Karpas-422 (cell line): ENCODE results near the gene RAB9B. TPM values are rescaled to one million over a fixed set of nuclear protein-coding genes. Genes with fewer than 3 reads are reported as not detected.

ENCODE experiments used
- DNase-seq: peaks from one replicate; pipeline ENCODE4 v3.0.0-alpha.2; 2015
- H2AFZ ChIP-seq: fragments of 200-600 bp; sonication (generic); 2 replicates; pipeline ENCODE4 v1.6.1; 2014; ENCODE audit warnings: antibody characterized with exemption, low read length, mixed read lengths
- H3K27ac ChIP-seq: fragments of 200-600 bp; sonication (generic); 2 replicates; pipeline ENCODE4 v1.5.1; 2014; ENCODE audit warnings: mild to moderate bottlenecking, low read length, moderate library complexity
- H3K27me3 ChIP-seq: fragments of 200-600 bp; sonication (generic); 2 replicates; pipeline ENCODE4 v1.6.1; 2014; ENCODE audit warnings: low read length, mixed read lengths
- H3K36me3 ChIP-seq: fragments of 200-600 bp; sonication (generic); 2 replicates; pipeline ENCODE4 v1.6.1; 2014; ENCODE audit warnings: low read length, mixed read lengths; ENCODE audit not compliant: insufficient read depth
- H3K4me1 ChIP-seq: fragments of 200-600 bp; sonication (generic); 2 replicates; pipeline ENCODE4 v1.6.1; 2014; ENCODE audit warnings: mild to moderate bottlenecking, low read length, mixed read lengths
- H3K4me2 ChIP-seq: fragments of 200-600 bp; sonication (generic); 2 replicates; pipeline ENCODE4 v1.6.1; 2014; ENCODE audit warnings: low read length, low read depth, mild to moderate bottlenecking; ENCODE audit not compliant: poor library complexity, severe bottlenecking
- H3K4me3 ChIP-seq: fragments of 200-600 bp; sonication (generic); 2 replicates; pipeline ENCODE4 v1.5.1; 2014; ENCODE audit warnings: mild to moderate bottlenecking, antibody characterized with exemption, low read length, mixed read lengths
- H3K79me2 ChIP-seq: fragments of 200-600 bp; sonication (generic); 2 replicates; pipeline ENCODE4 v1.6.1; 2014; ENCODE audit warnings: mild to moderate bottlenecking, low read length, mixed read lengths
- H3K9ac ChIP-seq: fragments of 200-600 bp; sonication (generic); 2 replicates; pipeline ENCODE4 v1.6.0; 2014; ENCODE audit warnings: low read length
- H3K9me2 ChIP-seq: fragments of 200-600 bp; sonication (generic), shearing (Covaris generic); replicated peaks from 2 replicates; pipeline ENCODE4 v1.6.0; 2014; ENCODE audit warnings: mild to moderate bottlenecking, low read length, moderate library complexity; ENCODE audit not compliant: insufficient read depth
- H3K9me3 ChIP-seq: fragments of 300-700, 200-600 bp; sonication (generic); 2 replicates; pipeline ENCODE4 v1.6.1; 2014; ENCODE audit warnings: low read length, mixed read lengths
- H4K20me1 ChIP-seq: fragments of 200-600 bp; sonication (generic); 2 replicates; pipeline ENCODE4 v1.6.1; 2014; ENCODE audit warnings: mild to moderate bottlenecking, antibody characterized with exemption, low read length, low read depth; ENCODE audit not compliant: insufficient read depth
- total RNA-seq: library from RNA; depleted of rRNA; stranded (reverse); fragments of >200 nt; shearing (Covaris generic); gene quantifications from 2 replicates; pipeline ENCODE4 v1.2.3, GENCODE V29; 2014; ENCODE audit warnings: low replicate concordance

The RAB9B gene
- total RNA-seq, 1 experiment from 2014 or later, result not detected

- H2AFZ ChIP-seq, result no peak overlapping the region
- no peaks in the 10 kb centered on the region for H3K27me3 ChIP-seq
- no peaks in the 10 kb centered on the region for H3K36me3 ChIP-seq
- H3K27ac ChIP-seq, result no peak overlapping the region
- no peaks in the 10 kb centered on the region for H4K20me1 ChIP-seq
- no peak overlapping the region for H3K4me2 ChIP-seq
- H3K4me1 ChIP-seq, result no peaks in the 10 kb centered on the region
- H3K9me3 ChIP-seq, result no peaks in the 10 kb centered on the region
- no peak for DNase-seq
- no peaks in the 10 kb centered on the region for H3K9me2 ChIP-seq
- H3K79me2 ChIP-seq, result no peaks in the 10 kb centered on the region
- no peak overlapping the region for H3K4me3 ChIP-seq
- no peak overlapping the region for H3K9ac ChIP-seq
These were observed 31.7 kb downstream of the RAB9B start for GRCh38 chrX:103800318-103800717.

- Histone ChIP-seq H3K36me3 (no peaks in the 10 kb centered on the region), H4K20me1 (no peaks in the 10 kb centered on the region), H3K27ac (no peak overlapping the region), H2AFZ (no peak overlapping the region), H3K4me2 (no peak overlapping the region), H3K9me2 (no peaks in the 10 kb centered on the region), H3K9ac (no peak overlapping the region), H3K4me3 (no peak overlapping the region), H3K9me3 (no peaks in the 10 kb centered on the region), H3K4me1 (no peaks in the 10 kb centered on the region), H3K79me2 (no peaks in the 10 kb centered on the region), H3K27me3 (no peaks in the 10 kb centered on the region)
- DNase-seq, result no peak
These were observed 34.4 kb downstream of the RAB9B start for GRCh38 chrX:103797691-103798090.

GRCh38 chrX:103794119-103794518, 37.9 kb downstream of the RAB9B start:
- peaks cover 8% of the 10 kb centered on the region for H3K4me1 ChIP-seq
- H4K20me1 ChIP-seq, result no peaks in the 10 kb centered on the region
- no peaks in the 10 kb centered on the region for H3K79me2 ChIP-seq
- H3K9me2 ChIP-seq, result no peaks in the 10 kb centered on the region
- H3K9ac ChIP-seq, result no peak overlapping the region
- H3K9me3 ChIP-seq, result no peaks in the 10 kb centered on the region
- no peak overlapping the region for H2AFZ ChIP-seq
- H3K27me3 ChIP-seq, result no peaks in the 10 kb centered on the region
- H3K4me2 ChIP-seq, result no peak overlapping the region
- no peak overlapping the region for H3K4me3 ChIP-seq
- H3K36me3 ChIP-seq, result no peaks in the 10 kb centered on the region
- H3K27ac ChIP-seq, result no peak overlapping the region
- DNase-seq, result no peak

- Histone ChIP-seq H3K27me3 (no peaks in the 10 kb centered on the region), H3K36me3 (no peaks in the 10 kb centered on the region), H3K9ac (no peak overlapping the region), H3K9me2 (no peaks in the 10 kb centered on the region), H3K4me2 (no peak overlapping the region), H3K4me1 (peaks cover 14% of the 10 kb centered on the region), H3K9me3 (no peaks in the 10 kb centered on the region), H4K20me1 (no peaks in the 10 kb centered on the region), H3K27ac (no peak overlapping the region), H3K79me2 (no peaks in the 10 kb centered on the region), H3K4me3 (no peak overlapping the region), H2AFZ (no peak overlapping the region)
- DNase-seq, result no peak
These were observed 38.5 kb downstream of the RAB9B start for GRCh38 chrX:103793545-103793940.

GRCh38 chrX:103792916-103793544, 39.0 kb downstream of the RAB9B start:
- peaks cover 19% of the 10 kb centered on the region for H3K4me1 ChIP-seq
- no peaks in the 10 kb centered on the region for H3K9me2 ChIP-seq
- no peaks in the 10 kb centered on the region for H3K79me2 ChIP-seq
- DNase-seq, result no peak
- H3K36me3 ChIP-seq, result no peaks in the 10 kb centered on the region
- H3K4me2 ChIP-seq, result no peak overlapping the region
- no peak overlapping the region for H2AFZ ChIP-seq
- no peak overlapping the region for H3K4me3 ChIP-seq
- H3K9ac ChIP-seq, result no peak overlapping the region
- H3K27me3 ChIP-seq, result no peaks in the 10 kb centered on the region
- H3K27ac ChIP-seq, result no peak overlapping the region
- H4K20me1 ChIP-seq, result no peaks in the 10 kb centered on the region
- H3K9me3 ChIP-seq, result no peaks in the 10 kb centered on the region

- no peak overlapping the region for H3K9ac ChIP-seq
- no peaks in the 10 kb centered on the region for H3K9me2 ChIP-seq
- H3K79me2 ChIP-seq, result no peaks in the 10 kb centered on the region
- no peak for DNase-seq
- H3K36me3 ChIP-seq, result no peaks in the 10 kb centered on the region
- no peaks in the 10 kb centered on the region for H4K20me1 ChIP-seq
- no peak overlapping the region for H3K27ac ChIP-seq
- no peak overlapping the region for H2AFZ ChIP-seq
- no peak overlapping the region for H3K4me3 ChIP-seq
- H3K4me2 ChIP-seq, result no peak overlapping the region
- H3K27me3 ChIP-seq, result peaks cover 3% of the 10 kb centered on the region; the same call in 1 of the 2 replicates
- H3K4me1 ChIP-seq, result peaks cover 21% of the 10 kb centered on the region
- H3K9me3 ChIP-seq, result no peaks in the 10 kb centered on the region
These were observed 40.1 kb downstream of the RAB9B start for GRCh38 chrX:103791826-103792485.

- no peak overlapping the region for H3K4me2 ChIP-seq
- H4K20me1 ChIP-seq, result no peaks in the 10 kb centered on the region
- no peak overlapping the region for H3K9ac ChIP-seq
- H3K36me3 ChIP-seq, result no peaks in the 10 kb centered on the region
- H2AFZ ChIP-seq, result no peak overlapping the region
- H3K9me2 ChIP-seq, result no peaks in the 10 kb centered on the region
- DNase-seq, result no peak
- H3K9me3 ChIP-seq, result no peaks in the 10 kb centered on the region
- peaks cover 3% of the 10 kb centered on the region; the same call in 1 of the 2 replicates for H3K27me3 ChIP-seq
- H3K27ac ChIP-seq, result no peak overlapping the region
- peaks cover 21% of the 10 kb centered on the region for H3K4me1 ChIP-seq
- no peak overlapping the region for H3K4me3 ChIP-seq
- H3K79me2 ChIP-seq, result no peaks in the 10 kb centered on the region
These were observed 40.8 kb downstream of the RAB9B start for GRCh38 chrX:103791228-103791627.

- peak overlapping the region; percentile 31 for H3K4me2 ChIP-seq
- H3K9me3 ChIP-seq, result no peaks in the 10 kb centered on the region
- H2AFZ ChIP-seq, result no peak overlapping the region
- H3K27me3 ChIP-seq, result peaks cover 3% of the 10 kb centered on the region; the same call in 1 of the 2 replicates
- peak; percentile 44 for DNase-seq
- H3K36me3 ChIP-seq, result no peaks in the 10 kb centered on the region
- peak overlapping the region; percentile 49; the same call in 1 of the 2 replicates for H3K27ac ChIP-seq
- no peaks in the 10 kb centered on the region for H4K20me1 ChIP-seq
- H3K79me2 ChIP-seq, result no peaks in the 10 kb centered on the region
- no peak overlapping the region for H3K9ac ChIP-seq
- H3K4me3 ChIP-seq, result no peak overlapping the region
- H3K9me2 ChIP-seq, result no peaks in the 10 kb centered on the region
- peaks cover 21% of the 10 kb centered on the region for H3K4me1 ChIP-seq
These were observed 43.1 kb downstream of the RAB9B start for GRCh38 chrX:103789004-103789403.
